OCI-LY3 (cell line): ENCODE results near the gene COBL.

Experiments
- CTCF ChIP-seq: fragments of 200-600, 300-600 bp; sonication (generic); IDR thresholded peaks from 2 replicates; pipeline ENCODE4 v1.5.1; 2014; ENCODE audit warnings: antibody characterized with exemption, low read length, low read depth
- EZH2phosphoT487 ChIP-seq: fragments of 200-600 bp; shearing (Covaris generic); IDR thresholded peaks from 2 replicates; pipeline ENCODE4 v1.6.1; 2018; ENCODE audit warnings: antibody characterized with exemption, mixed run types, low read depth

DNA sequence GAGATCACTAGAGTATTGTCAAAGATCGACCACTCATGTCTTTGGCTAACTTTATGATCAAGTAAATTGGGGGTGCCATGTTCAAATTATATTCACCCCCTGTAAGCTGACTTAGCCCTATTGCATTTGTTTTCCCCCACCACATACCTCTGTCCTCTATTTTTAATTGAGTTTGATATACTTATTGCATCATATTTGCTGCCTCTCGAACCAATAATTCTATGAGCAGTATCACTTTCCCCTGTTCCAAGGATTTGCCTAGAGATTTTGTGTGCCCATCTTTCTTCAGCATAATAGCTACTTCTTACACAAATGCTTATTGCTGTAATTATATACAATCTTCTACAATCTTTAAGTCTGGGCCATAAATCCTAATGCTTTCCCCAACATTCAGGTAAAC lies 245.2 kb downstream of the COBL start:
- TF ChIP-seq CTCF (no peak), EZH2phosphoT487 (no peak)
